Gastrocnemius medialis (tissue), 4 donors: ENCODE measurements around the gene AFDN. TPM values are rescaled to one million over a fixed set of nuclear protein-coding genes. Genes with fewer than 3 reads are reported as not detected.

Experiments
- ATAC-seq, 2 donors: fragments of 150-250 bp; one replicate each; pipeline ENCODE4 v1.9.1; 2016
- DNase-seq, 2 donors: peaks; one replicate each; pipeline ENCODE4 v3.0.0-alpha.2; 2019
- H3K27ac ChIP-seq, 4 donors: fragments of 200-600 bp; sonication (generic); 1 replicate in 1 of 4; 2 replicates in 3 of 4; pipeline ENCODE4 v1.5.1; 2016 to 2018; ENCODE audit warnings: mild to moderate bottlenecking in 2 of 4, moderate library complexity in 1 of 4
- H3K27me3 ChIP-seq, 3 donors: fragments of 200-600 bp; sonication (generic) in 2 of 3; 1 replicate in 1 of 3; 2 replicates in 2 of 3; pipeline versions ENCODE4 v1.5.1 to v1.6.0; 2016 to 2019; ENCODE audit warnings: mild to moderate bottlenecking in 1 of 3, moderate library complexity in 1 of 3
- H3K36me3 ChIP-seq, 2 donors: fragments of 200-600 bp; sonication (generic) in 1 of 2; one replicate each; pipeline ENCODE4 v1.5.1; 2017 to 2018
- H3K4me1 ChIP-seq, 2 donors: fragments of 200-600 bp; sonication (generic) in 1 of 2; one replicate each; pipeline ENCODE4 v1.5.1; 2016 to 2017; ENCODE audit warnings: mild to moderate bottlenecking in 2 of 2
- H3K4me3 ChIP-seq, 4 donors: fragments of 200-600 bp; sonication (generic) in 3 of 4; 1 replicate in 1 of 4; 2 replicates in 3 of 4; pipeline ENCODE4 v1.5.1; 2016 to 2019; ENCODE audit warnings: mild to moderate bottlenecking in 2 of 4
- H3K9me3 ChIP-seq, 3 donors: fragments of 200-600 bp; sonication (generic) in 2 of 3; 1 replicate in 1 of 3; 2 replicates in 2 of 3; pipeline ENCODE4 v1.5.1; 2016 to 2019
- POLR2A ChIP-seq, 2 donors: fragments of 450-650 bp; IDR thresholded peaks; one replicate each; pipeline ENCODE4 v1.6.1; 2017; ENCODE audit warnings: antibody characterized with exemption in 2 of 2, mild to moderate bottlenecking in 2 of 2, moderate library complexity in 2 of 2
- in situ Hi-C, 4 donors: fragments of 200-750 bp; cut with MboI; loops; one replicate each; pipeline versions ENCODE4 v1.15.0 to v1.8.0; 2017; ENCODE audit warnings: low sequenced_read_pairs in 4 of 4
- intact Hi-C: fragments of 100-400 bp; cut with DNase I; formaldehyde crosslinking; loops from one replicate; pipeline ENCODE4 v1.15.1; 2023; ENCODE audit warnings: low total_unique reads
- total RNA-seq, 4 donors: library from RNA; depleted of rRNA; stranded (reverse); fragments of >200 nt; gene quantifications; one replicate each; pipeline versions ENCODE4 v1.1.0 to v1.2.3, GENCODE V29; 2016
- TF ChIP-seq, protein P1 (sequence below), 5 experiments: fragments of 450-650 bp in 3 of 5; fragments of 200-600 bp in 2 of 5; sonication (generic) in 2 of 5; IDR thresholded peaks in 4 of 5; conservative IDR thresholded peaks in 1 of 5; 1 replicate in 4 of 5; 2 replicates in 1 of 5; pipeline ENCODE4 v1.5.1; 2016 to 2019; ENCODE audit warnings: antibody characterized with exemption in 5 of 5, mild to moderate bottlenecking in 3 of 5, moderate library complexity in 3 of 5

AFDN gene
- total RNA-seq, 4 donors from 2014 or later = 22.2 to 66.0 (median 30.0) TPM

DNA sequence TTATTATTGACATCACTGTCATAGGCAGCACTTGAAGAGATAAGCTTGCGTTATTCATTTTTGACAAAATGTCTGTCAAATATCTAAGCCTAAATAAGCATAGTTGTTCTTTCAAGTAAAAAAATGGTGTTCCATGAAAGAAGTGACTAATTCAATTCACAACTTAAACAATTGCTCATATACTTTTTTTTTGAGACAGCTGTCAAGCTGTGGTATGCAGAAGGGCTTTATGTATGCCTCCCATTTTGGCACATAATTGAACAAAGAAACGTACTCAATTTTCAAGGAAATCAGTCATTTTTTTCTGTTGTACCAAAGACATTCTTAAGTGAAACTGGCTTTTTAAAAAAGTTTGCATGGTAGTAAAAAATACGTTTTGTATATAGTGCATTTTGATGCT lies 8.5 kb downstream of the AFDN start:
- Histone ChIP-seq H3K4me1 (peaks cover 7 to 17% of the 10 kb centered on the region in 2 donors), H3K36me3 (no peaks in the 10 kb centered on the region), H3K27me3 (no peaks in the 10 kb centered on the region), H3K4me3 (no peak overlapping the region), H3K9me3 (no peaks in the 10 kb centered on the region), H3K27ac (no peak overlapping the region)
- intact Hi-C loops (no loop called here), in situ Hi-C loops (no loop called here)
- TF ChIP-seq, protein P1, sequence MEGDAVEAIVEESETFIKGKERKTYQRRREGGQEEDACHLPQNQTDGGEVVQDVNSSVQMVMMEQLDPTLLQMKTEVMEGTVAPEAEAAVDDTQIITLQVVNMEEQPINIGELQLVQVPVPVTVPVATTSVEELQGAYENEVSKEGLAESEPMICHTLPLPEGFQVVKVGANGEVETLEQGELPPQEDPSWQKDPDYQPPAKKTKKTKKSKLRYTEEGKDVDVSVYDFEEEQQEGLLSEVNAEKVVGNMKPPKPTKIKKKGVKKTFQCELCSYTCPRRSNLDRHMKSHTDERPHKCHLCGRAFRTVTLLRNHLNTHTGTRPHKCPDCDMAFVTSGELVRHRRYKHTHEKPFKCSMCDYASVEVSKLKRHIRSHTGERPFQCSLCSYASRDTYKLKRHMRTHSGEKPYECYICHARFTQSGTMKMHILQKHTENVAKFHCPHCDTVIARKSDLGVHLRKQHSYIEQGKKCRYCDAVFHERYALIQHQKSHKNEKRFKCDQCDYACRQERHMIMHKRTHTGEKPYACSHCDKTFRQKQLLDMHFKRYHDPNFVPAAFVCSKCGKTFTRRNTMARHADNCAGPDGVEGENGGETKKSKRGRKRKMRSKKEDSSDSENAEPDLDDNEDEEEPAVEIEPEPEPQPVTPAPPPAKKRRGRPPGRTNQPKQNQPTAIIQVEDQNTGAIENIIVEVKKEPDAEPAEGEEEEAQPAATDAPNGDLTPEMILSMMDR (IDR thresholded peaks at IDR 0.05 in 4 of 5, conservative IDR thresholded peaks at IDR 0.05 in 1 of 5) = no peak
- TF ChIP-seq POLR2A (IDR thresholded peaks at IDR 0.05) = no peak
- DNase-seq (no peak), ATAC-seq (no peak)

DNA sequence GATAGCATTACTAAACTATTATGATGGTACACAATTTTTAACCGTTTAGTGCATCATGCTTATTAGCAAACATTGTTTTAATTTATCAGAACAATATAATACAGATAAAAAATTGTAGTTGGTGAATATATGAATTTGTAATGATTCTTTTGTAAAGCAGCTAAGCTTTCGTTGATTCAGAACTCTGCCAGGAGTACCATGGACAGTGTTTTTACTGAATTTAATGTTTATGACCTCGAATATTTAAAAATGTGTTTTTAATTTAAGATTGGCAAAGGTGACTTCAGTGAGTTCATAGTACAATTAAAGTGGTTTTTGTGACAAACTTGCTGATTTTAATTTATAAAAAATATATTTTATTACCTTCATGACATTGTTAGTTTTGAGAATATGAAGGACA lies 10.0 kb downstream of the AFDN start:
- no peak for ATAC-seq
- Histone ChIP-seq H3K4me3 (no peak overlapping the region), H3K36me3 (no peaks in the 10 kb centered on the region), H3K9me3 (no peaks in the 10 kb centered on the region), H3K4me1 (peaks cover 7 to 8% of the 10 kb centered on the region in 2 donors), H3K27ac (no peak overlapping the region), H3K27me3 (no peaks in the 10 kb centered on the region)
- intact Hi-C loops (no loop called here), in situ Hi-C loops (no loop called here)
- TF ChIP-seq, protein P1 (IDR thresholded peaks at IDR 0.05 in 4 of 5, conservative IDR thresholded peaks at IDR 0.05 in 1 of 5) = no peak
- TF ChIP-seq POLR2A (IDR thresholded peaks at IDR 0.05) = no peak
- no peak for DNase-seq

DNA sequence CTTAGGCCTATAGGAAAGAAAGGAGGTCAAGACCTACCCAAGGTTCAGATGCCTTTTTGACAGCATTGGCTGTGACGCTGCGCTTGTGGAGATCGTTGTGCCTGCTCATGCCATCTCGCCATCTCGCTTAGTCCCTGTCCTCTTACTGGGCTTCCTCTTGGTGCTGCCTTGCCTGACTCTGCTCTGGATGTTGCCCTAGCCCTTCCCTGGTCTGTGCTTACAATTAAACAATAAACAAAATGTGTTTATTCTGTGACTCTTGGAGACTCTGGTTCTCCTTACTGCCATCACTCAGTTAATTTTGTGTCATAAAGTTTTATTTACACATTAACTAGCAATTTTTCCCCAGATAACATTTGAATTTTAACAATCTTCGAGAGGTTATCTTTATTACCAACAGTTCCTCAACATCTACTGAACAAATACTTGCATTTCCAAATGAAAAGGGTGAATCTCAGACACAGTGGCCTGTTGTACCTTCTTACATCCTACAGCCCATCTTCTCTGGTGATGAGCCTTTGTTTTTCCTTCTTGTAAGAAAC lies 11.6 kb downstream of the AFDN start:
- Histone ChIP-seq H3K9me3 (no peaks in the 10 kb centered on the region), H3K4me1 (peaks cover 3 to 9% of the 10 kb centered on the region in 2 donors), H3K36me3 (no peaks in the 10 kb centered on the region), H3K4me3 (no peak overlapping the region), H3K27ac (no peak overlapping the region), H3K27me3 (no peaks in the 10 kb centered on the region)
- DNase-seq (no peak), ATAC-seq (no peak)
- intact Hi-C loops (no loop called here), in situ Hi-C loops (no loop called here)
- TF ChIP-seq, protein P1 (IDR thresholded peaks at IDR 0.05 in 4 of 5, conservative IDR thresholded peaks at IDR 0.05 in 1 of 5) = no peak
- no peak for TF ChIP-seq POLR2A (IDR thresholded peaks at IDR 0.05)

DNA sequence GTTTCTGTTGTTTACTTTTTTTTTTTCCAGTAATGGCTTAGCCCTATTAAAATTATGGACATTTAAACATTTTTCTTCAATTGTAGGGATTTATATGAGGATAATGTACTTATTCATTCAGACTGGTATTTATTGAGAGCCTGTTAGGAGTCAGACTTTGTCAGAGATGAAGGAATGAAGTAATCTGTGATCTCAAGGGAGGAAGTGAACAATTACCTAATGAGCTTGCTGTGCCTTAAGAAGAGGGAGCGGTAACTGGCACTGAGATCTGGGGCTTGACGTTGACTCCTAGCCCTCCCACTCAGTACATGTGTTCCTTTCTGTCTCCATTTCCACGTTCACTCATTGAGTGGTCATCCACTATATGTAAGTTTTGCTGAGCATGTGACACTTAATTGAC lies 12.6 kb downstream of the AFDN start:
- H3K27me3 ChIP-seq = no peaks in the 10 kb centered on the region
- H3K4me3 ChIP-seq = no peak overlapping the region
- H3K27ac ChIP-seq = no peak overlapping the region
- H3K36me3 ChIP-seq = no peaks in the 10 kb centered on the region
- TF ChIP-seq POLR2A (IDR thresholded peaks at IDR 0.05) = no peak
- TF ChIP-seq, protein P1 (IDR thresholded peaks at IDR 0.05 in 4 of 5, conservative IDR thresholded peaks at IDR 0.05 in 1 of 5) = no peak
- DNase-seq (no peak), ATAC-seq (no peak)
- H3K9me3 ChIP-seq = no peaks in the 10 kb centered on the region
- peaks cover 3 to 10% of the 10 kb centered on the region in 2 donors for H3K4me1 ChIP-seq
- in situ Hi-C loops = no loop called here
- intact Hi-C loops = no loop called here

DNA sequence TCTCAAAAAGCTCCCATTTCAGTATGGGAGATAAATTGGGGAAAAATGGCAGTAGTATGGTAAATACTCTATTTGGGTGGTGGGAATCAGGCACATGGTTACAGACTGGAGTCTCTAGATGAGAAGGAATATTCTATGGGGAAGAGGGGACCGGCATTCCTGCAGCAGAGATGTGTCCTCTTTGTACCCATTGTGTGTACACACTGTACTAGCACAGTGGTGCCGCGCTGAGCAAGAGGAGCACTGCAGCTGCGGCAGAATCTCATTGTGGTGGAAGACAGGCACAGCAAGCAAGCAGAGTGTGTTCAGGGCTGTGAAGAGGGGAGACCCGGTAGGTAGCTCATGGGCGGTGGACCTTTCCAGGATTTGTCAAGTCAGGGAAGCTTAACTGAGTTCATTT lies 13.0 kb downstream of the AFDN start:
- intact Hi-C loops = no loop called here
- Histone ChIP-seq H3K4me3 (no peak overlapping the region), H3K4me1 (peaks cover 3 to 10% of the 10 kb centered on the region in 2 donors), H3K27ac (no peak overlapping the region), H3K9me3 (no peaks in the 10 kb centered on the region), H3K36me3 (no peaks in the 10 kb centered on the region), H3K27me3 (no peaks in the 10 kb centered on the region)
- in situ Hi-C loops = no loop called here
- ATAC-seq = no peak
- TF ChIP-seq POLR2A (IDR thresholded peaks at IDR 0.05) = no peak
- TF ChIP-seq, protein P1 (IDR thresholded peaks at IDR 0.05 in 4 of 5, conservative IDR thresholded peaks at IDR 0.05 in 1 of 5) = no peak
- DNase-seq = no peak
